Measurements from ENCODE around the gene MAFB.
A peak's percentile ranks its signal among the peaks of the same experiment; 100 is the strongest.

MAFB gene

DNA sequence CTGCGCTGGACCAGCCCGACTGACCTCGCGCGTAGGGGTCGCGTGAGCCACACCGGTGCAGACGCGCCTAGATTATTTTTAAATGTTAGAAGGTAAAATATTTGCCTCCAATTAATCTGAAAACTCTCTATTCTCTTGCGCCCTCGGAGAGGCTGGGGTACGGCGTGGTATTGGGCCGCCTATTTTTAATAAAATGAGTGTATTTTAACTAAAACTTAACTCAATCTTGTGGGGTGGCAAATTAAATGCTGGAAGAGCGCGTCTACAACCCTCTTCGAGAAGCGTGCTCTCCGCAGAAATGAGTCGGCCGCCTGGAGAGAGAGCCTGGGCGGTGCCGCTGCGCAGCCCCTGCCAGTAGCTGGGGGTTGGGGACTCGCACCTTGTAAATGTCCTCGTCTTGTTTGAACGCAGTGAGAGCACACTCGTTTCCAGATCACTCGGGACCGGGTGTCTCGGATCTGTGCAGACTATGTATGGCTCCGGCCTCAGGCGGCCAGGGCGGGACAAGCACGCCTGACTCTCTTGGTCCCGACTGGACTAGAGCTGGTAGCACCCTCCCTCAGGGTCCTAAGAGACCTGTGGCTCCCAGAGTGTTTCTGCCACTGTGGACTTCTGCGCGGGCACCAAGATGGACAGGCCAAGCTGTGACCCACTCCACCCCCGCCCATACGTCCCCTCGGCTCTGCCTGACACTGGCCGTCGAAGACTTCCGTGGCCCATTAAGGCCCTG is 2.0 kb upstream of the MAFB start:
- H3K4me3 ChIP-seq (ENCODE audit: low read length), result peak overlapping the region; percentile 37; the same call in 1 of the 2 replicates

GRCh38 chr20:40689943-40690835 is 1.2 kb upstream of the MAFB start:
- no peaks in the 10 kb centered on the region for H3K36me3 ChIP-seq (ENCODE audit: control insufficient read depth, insufficient read depth, low read length)
- WGBS (ENCODE audit: insufficient coverage, insufficient read length), result no CpG with 5 or more reads among the region's 84 CpGs
- peak overlapping the region; percentile 41; the same call in 1 of the 2 replicates for H3K4me3 ChIP-seq (ENCODE audit: low read length)
- H3K27ac ChIP-seq (ENCODE audit: low read length), result no peak overlapping the region
- H3K4me1 ChIP-seq (ENCODE audit: control insufficient read depth, insufficient read depth, low read length), result peaks cover 17% of the 10 kb centered on the region
- peaks cover 81% of the 10 kb centered on the region for H3K27me3 ChIP-seq (ENCODE audit: control insufficient read depth, insufficient read depth, low read length)
- H3K9me3 ChIP-seq (ENCODE audit: control insufficient read depth, insufficient read depth, low read length), result no peaks in the 10 kb centered on the region
- DNase-seq (ENCODE audit: low read depth, low spot score), result no peak

More for the DNA sequence above, 2.0 kb upstream of the MAFB start:
- WGBS (ENCODE audit: insufficient coverage, insufficient read length), result no CpG with 5 or more reads among the region's 45 CpGs
- no peak for DNase-seq (ENCODE audit: low read depth, low spot score)
- H3K4me1 ChIP-seq (ENCODE audit: control insufficient read depth, insufficient read depth, low read length), result peaks cover 17% of the 10 kb centered on the region
- H3K9me3 ChIP-seq (ENCODE audit: control insufficient read depth, insufficient read depth, low read length), result no peaks in the 10 kb centered on the region
- no peak overlapping the region for H3K27ac ChIP-seq (ENCODE audit: low read length)
- no peaks in the 10 kb centered on the region for H3K36me3 ChIP-seq (ENCODE audit: control insufficient read depth, insufficient read depth, low read length)
- peaks cover 80% of the 10 kb centered on the region for H3K27me3 ChIP-seq (ENCODE audit: control insufficient read depth, insufficient read depth, low read length)

GRCh38 chr20:40688129-40689099 is 622 bp downstream of the MAFB start:
- peaks cover 82% of the 10 kb centered on the region for H3K27me3 ChIP-seq (ENCODE audit: control insufficient read depth, insufficient read depth, low read length)

DNA sequence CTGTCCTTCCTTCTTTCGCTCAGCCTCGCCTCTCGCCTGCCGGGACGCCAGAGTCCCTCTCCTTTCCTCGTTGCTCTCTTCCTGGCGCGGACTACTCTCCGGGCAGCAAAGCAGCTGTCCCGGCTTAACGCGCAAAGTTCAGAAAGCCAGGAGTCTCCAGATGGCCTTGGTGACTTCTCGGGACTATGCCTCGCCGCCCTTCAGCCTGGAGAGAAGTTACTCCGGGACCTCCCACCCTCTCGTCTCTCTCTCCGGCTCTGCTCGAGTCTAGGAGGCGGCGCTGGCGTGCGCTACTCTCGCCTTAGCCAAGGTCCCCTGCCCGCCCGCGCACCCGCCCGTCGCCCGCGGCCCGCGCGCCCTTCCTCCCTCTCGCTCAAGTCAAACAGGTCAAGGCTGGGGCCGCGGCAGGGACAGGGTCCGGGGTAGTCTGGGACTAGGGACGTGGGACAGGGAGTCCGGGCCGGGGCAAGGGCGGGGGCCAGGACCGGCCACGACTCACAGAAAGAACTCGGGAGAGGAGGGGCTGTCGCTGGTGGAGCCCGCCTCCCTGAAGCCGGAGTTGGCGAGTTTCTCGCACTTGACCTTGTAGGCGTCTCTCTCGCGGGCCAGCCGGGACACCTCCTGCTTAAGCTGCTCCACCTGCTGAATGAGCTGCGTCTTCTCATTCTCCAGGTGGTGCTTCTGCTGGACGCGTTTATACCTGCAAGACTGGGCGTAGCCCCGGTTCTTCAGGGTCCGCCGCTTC is 1.5 kb downstream of the MAFB start:
- Histone ChIP-seq H3K27me3 (ENCODE audit: control insufficient read depth, insufficient read depth, low read length) (peaks cover 82% of the 10 kb centered on the region), H3K36me3 (ENCODE audit: control insufficient read depth, insufficient read depth, low read length) (no peaks in the 10 kb centered on the region), H3K4me1 (ENCODE audit: control insufficient read depth, insufficient read depth, low read length) (peaks cover 15% of the 10 kb centered on the region), H3K4me3 (ENCODE audit: low read length) (peak overlapping the region; percentile 41; the same call in 1 of the 2 replicates), H3K9me3 (ENCODE audit: control insufficient read depth, insufficient read depth, low read length) (no peaks in the 10 kb centered on the region), H3K27ac (ENCODE audit: low read length) (no peak overlapping the region)
- no CpG with 5 or more reads among the region's 62 CpGs for WGBS (ENCODE audit: insufficient coverage, insufficient read length)
- no peak for DNase-seq (ENCODE audit: low read depth, low spot score)

More at GRCh38 chr20:40688129-40689099, 622 bp downstream of the MAFB start:
- no peaks in the 10 kb centered on the region for H3K36me3 ChIP-seq (ENCODE audit: control insufficient read depth, insufficient read depth, low read length)
- peaks cover 17% of the 10 kb centered on the region for H3K4me1 ChIP-seq (ENCODE audit: control insufficient read depth, insufficient read depth, low read length)
- no peak overlapping the region for H3K27ac ChIP-seq (ENCODE audit: low read length)
- peak overlapping the region; percentile 41; the same call in 1 of the 2 replicates for H3K4me3 ChIP-seq (ENCODE audit: low read length)
- WGBS (ENCODE audit: insufficient coverage, insufficient read length), result no CpG with 5 or more reads among the region's 120 CpGs
- no peak for DNase-seq (ENCODE audit: low read depth, low spot score)
- H3K9me3 ChIP-seq (ENCODE audit: control insufficient read depth, insufficient read depth, low read length), result no peaks in the 10 kb centered on the region

DNA sequence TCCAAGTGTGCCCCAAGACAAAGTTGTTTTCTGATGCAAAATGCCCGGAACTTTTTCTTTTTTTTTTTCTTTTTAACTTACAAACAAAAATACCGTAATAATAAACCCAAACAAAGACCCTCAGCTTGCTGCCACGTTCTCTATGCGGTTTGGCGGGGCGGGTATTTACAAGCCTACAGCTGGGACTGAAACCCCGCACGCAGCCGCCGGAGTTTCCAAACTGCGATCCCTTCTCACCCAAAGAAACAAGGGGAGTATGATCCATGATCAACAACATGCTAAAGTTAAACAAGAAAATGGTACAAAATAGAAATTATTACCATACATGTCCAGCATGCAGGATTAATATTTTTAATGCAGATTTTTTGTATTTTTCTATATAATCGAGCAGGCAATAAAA is 2.1 kb downstream of the MAFB start:
- H3K27me3 ChIP-seq (ENCODE audit: control insufficient read depth, insufficient read depth, low read length), result peaks cover 82% of the 10 kb centered on the region
- peaks cover 18% of the 10 kb centered on the region for H3K4me1 ChIP-seq (ENCODE audit: control insufficient read depth, insufficient read depth, low read length)
- no CpG with 5 or more reads among the region's 12 CpGs for WGBS (ENCODE audit: insufficient coverage, insufficient read length)
- no peaks in the 10 kb centered on the region for H3K9me3 ChIP-seq (ENCODE audit: control insufficient read depth, insufficient read depth, low read length)
- H3K36me3 ChIP-seq (ENCODE audit: control insufficient read depth, insufficient read depth, low read length), result no peaks in the 10 kb centered on the region
- H3K4me3 ChIP-seq (ENCODE audit: low read length), result no peak overlapping the region
- no peak for DNase-seq (ENCODE audit: low read depth, low spot score)
- H3K27ac ChIP-seq (ENCODE audit: low read length), result no peak overlapping the region

DNA sequence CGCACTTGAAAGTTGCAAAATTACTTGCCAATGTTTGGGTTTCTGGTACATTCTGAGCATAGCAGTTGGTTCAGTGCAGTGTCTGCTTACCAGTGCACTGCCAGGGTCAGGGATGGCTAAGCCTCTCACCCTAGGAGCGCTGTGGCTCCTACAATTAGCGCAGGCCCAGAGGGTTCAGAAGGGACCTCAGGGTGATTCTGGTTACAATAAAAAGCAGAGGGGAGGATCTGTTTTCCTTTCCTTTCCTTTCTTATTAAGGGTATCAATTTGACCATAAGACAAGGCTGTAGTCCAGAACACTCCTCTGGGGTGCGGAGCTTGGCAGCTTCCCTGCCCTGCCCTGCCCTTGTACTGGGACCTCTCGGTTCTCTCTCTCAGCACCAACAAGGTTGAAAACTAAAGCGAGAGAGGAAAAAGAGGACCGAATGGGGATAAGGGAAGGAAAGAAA is 2.6 kb downstream of the MAFB start:
- Histone ChIP-seq H3K9me3 (ENCODE audit: control insufficient read depth, insufficient read depth, low read length) (no peaks in the 10 kb centered on the region), H3K4me1 (ENCODE audit: control insufficient read depth, insufficient read depth, low read length) (peaks cover 14% of the 10 kb centered on the region), H3K4me3 (ENCODE audit: low read length) (no peak overlapping the region), H3K27ac (ENCODE audit: low read length) (no peak overlapping the region), H3K27me3 (ENCODE audit: control insufficient read depth, insufficient read depth, low read length) (peaks cover 81% of the 10 kb centered on the region), H3K36me3 (ENCODE audit: control insufficient read depth, insufficient read depth, low read length) (no peaks in the 10 kb centered on the region)
- no peak for DNase-seq (ENCODE audit: low read depth, low spot score)
- no CpG with 5 or more reads among the region's 7 CpGs for WGBS (ENCODE audit: insufficient coverage, insufficient read length)

- WGBS (ENCODE audit: insufficient coverage, insufficient read length), result no CpG with 5 or more reads among the region's 4 CpGs
- H3K36me3 ChIP-seq (ENCODE audit: control insufficient read depth, insufficient read depth, low read length), result no peaks in the 10 kb centered on the region
- H3K9me3 ChIP-seq (ENCODE audit: control insufficient read depth, insufficient read depth, low read length), result no peaks in the 10 kb centered on the region
- H3K4me3 ChIP-seq (ENCODE audit: low read length), result no peak overlapping the region
- DNase-seq (ENCODE audit: low read depth, low spot score), result no peak
- peaks cover 10% of the 10 kb centered on the region for H3K4me1 ChIP-seq (ENCODE audit: control insufficient read depth, insufficient read depth, low read length)
- no peak overlapping the region for H3K27ac ChIP-seq (ENCODE audit: low read length)
- peaks cover 71% of the 10 kb centered on the region for H3K27me3 ChIP-seq (ENCODE audit: control insufficient read depth, insufficient read depth, low read length)
Measured at GRCh38 chr20:40685349-40685748, 3.7 kb downstream of the MAFB start.

GRCh38 chr20:40683894-40684268 is 5.2 kb downstream of the MAFB start:
- Histone ChIP-seq H3K4me3 (ENCODE audit: low read length) (no peak overlapping the region), H3K36me3 (ENCODE audit: control insufficient read depth, insufficient read depth, low read length) (no peaks in the 10 kb centered on the region), H3K4me1 (ENCODE audit: control insufficient read depth, insufficient read depth, low read length) (peaks cover 10% of the 10 kb centered on the region), H3K27me3 (ENCODE audit: control insufficient read depth, insufficient read depth, low read length) (peaks cover 68% of the 10 kb centered on the region), H3K27ac (ENCODE audit: low read length) (no peak overlapping the region), H3K9me3 (ENCODE audit: control insufficient read depth, insufficient read depth, low read length) (no peaks in the 10 kb centered on the region)
- WGBS (ENCODE audit: insufficient coverage, insufficient read length), result no CpG with 5 or more reads among the region's 9 CpGs
- no peak for DNase-seq (ENCODE audit: low read depth, low spot score)

DNA sequence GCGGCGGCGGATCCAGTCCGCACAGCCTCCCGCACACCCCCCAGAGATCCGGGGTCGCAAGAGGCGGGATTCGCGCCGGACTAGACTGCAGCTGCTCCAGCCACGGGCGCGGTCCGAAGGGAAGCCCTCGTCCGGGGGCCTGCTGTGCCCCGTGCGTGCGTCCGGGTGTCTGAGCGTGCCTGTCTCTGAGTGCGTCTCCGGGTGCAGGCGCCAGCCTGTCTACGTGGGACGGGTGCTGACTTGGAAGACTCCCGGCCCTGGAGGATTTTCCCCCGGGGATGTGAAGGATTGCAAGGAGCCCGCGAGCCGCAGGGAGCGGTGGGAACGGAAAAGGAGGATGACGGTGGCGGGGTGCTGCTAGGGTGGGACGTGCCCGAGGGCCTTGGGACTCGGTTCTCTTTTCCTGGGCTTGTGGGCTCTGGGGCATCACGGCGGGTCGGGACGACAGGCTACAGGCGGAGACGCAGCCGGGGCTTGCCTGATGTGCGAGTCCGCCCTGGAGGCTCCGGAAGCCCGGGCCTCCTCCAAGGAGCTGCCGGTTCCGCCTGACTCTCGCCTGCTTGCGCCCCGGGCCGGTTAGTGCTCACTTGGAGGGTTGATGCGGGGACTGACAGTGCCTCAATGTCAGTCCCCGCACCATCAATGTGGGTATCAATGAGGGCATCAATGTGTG is 5.7 kb downstream of the MAFB start:
- Histone ChIP-seq H3K9me3 (ENCODE audit: control insufficient read depth, insufficient read depth, low read length) (no peaks in the 10 kb centered on the region), H3K27ac (ENCODE audit: low read length) (no peak overlapping the region), H3K4me1 (ENCODE audit: control insufficient read depth, insufficient read depth, low read length) (peaks cover 7% of the 10 kb centered on the region), H3K27me3 (ENCODE audit: control insufficient read depth, insufficient read depth, low read length) (peaks cover 67% of the 10 kb centered on the region), H3K36me3 (ENCODE audit: control insufficient read depth, insufficient read depth, low read length) (no peaks in the 10 kb centered on the region), H3K4me3 (ENCODE audit: low read length) (peak overlapping the region; percentile 7; the same call in 1 of the 2 replicates)
- DNase-seq (ENCODE audit: low read depth, low spot score), result no peak
- WGBS (ENCODE audit: insufficient coverage, insufficient read length), result no CpG with 5 or more reads among the region's 58 CpGs

All from iPS DF 6.9 (cell line).